MCF 10A (cell line): ENCODE measurements around the gene PCYT2. TPM values are rescaled to one million over a fixed set of nuclear protein-coding genes. Genes with fewer than 3 reads are reported as not detected.
A peak's percentile ranks its signal among the peaks of the same experiment; 100 is the strongest.

Experiments
- BruUV-seq: library from RNA; stranded (reverse); fragments of 400-500 nt; replicated peaks from 2 replicates; lab custom pipeline; 2021; lab: Mats Ljungman, UMichigan
- CTCF ChIA-PET: fragments of 300-600 bp; sonication (Branson Sonifier 250); formaldehyde crosslinking; extraction: SDS; loops from one replicate; lab custom pipeline; 2021; ENCODE audit warnings: antibody characterized with exemption, inconsistent platforms; lab: Yijun Ruan, JAX
- POLR2A ChIA-PET: fragments of 300-600, 350-650 bp; sonication (Branson Sonifier 250); formaldehyde crosslinking; extraction: SDS; loops from one replicate; lab custom pipeline; 2020; ENCODE audit warnings: antibody characterized with exemption, inconsistent platforms; lab: Yijun Ruan, JAX
- DNase-seq: peaks from one replicate; pipeline ENCODE4 v3.0.0-alpha.2; 2018; ENCODE audit not compliant: unreplicated experiment
- H3K27ac Mint-ChIP-seq: one replicate; pipeline ENCODE4 v1.8.0; 2022; ENCODE audit warnings: mild to moderate bottlenecking, low read depth, mixed read lengths; ENCODE audit not compliant: unreplicated experiment
- H3K27me3 Mint-ChIP-seq: one replicate; pipeline ENCODE4 v1.8.0; 2022; ENCODE audit warnings: mixed read lengths; ENCODE audit not compliant: insufficient read depth, unreplicated experiment
- H3K36me3 Mint-ChIP-seq: one replicate; pipeline ENCODE4 v1.8.0; 2022; ENCODE audit warnings: mild to moderate bottlenecking, moderate library complexity, mixed read lengths; ENCODE audit not compliant: insufficient read depth, unreplicated experiment
- H3K4me1 Mint-ChIP-seq: one replicate; pipeline ENCODE4 v1.8.0; 2022; ENCODE audit warnings: mixed read lengths; ENCODE audit not compliant: insufficient read depth, unreplicated experiment
- H3K4me3 Mint-ChIP-seq: one replicate; pipeline ENCODE4 v1.8.0; 2022; ENCODE audit warnings: mild to moderate bottlenecking, moderate library complexity, mixed read lengths; ENCODE audit not compliant: unreplicated experiment
- H3K9me3 Mint-ChIP-seq: one replicate; pipeline ENCODE4 v1.8.0; 2022; ENCODE audit warnings: mixed read lengths; ENCODE audit not compliant: unreplicated experiment
- intact Hi-C: fragments of 100-400 bp; cut with micrococcal nuclease; formaldehyde crosslinking; loops from 2 replicates; pipeline ENCODE4 v1.14.1; 2022
- total RNA-seq: library from RNA; stranded (reverse); gene quantifications from 2 replicates; pipeline ENCODE4 v1.2.3, GENCODE V29; 2022
- TF ChIP-seq, protein P1 (sequence below): fragments of 200-600 bp; IDR thresholded peaks from one replicate; pipeline ENCODE4 v1.8.0; 2022; ENCODE audit warnings: antibody characterized with exemption, mild to moderate bottlenecking; ENCODE audit not compliant: unreplicated experiment

Gene PCYT2
- total RNA-seq, 1 experiment from 2014 or later, result 26.8 TPM

DNA sequence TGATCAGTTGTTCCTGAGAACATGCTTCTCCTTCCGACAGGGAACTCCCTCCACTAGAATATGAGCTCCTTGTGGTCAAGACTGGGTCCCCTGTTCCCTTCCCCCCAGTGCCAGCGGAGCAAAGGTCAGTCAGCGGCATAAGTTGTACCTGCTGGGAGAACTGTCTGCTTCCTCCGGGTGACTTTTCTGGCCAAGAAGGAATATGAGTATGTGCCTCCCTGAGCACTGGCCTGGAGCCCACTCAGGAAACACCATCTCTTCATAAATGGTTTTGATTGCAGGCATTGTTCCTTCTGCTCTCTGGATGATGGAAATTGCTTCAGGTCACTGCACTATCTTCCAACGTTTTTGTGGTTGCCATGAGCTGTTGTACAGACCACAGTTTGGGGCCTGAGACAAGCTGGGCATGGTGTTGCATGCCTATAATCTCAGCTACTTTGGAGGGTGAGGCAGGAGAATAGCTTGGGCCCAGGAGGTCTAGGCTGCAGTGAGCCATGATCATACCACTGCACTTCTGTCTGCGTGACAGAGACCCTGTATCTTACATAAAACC lies 48.0 kb downstream of the PCYT2 start:
- Mint-ChIP-seq H3K27ac (peak overlapping the region; percentile 63), H3K4me1 (peaks cover 23% of the 10 kb centered on the region), H3K9me3 (no peaks in the 10 kb centered on the region), H3K36me3 (peaks cover 82% of the 10 kb centered on the region), H3K4me3 (peak overlapping the region; percentile 89), H3K27me3 (no peaks in the 10 kb centered on the region)
- BruUV-seq, result no TSS peak
- TF ChIP-seq, protein P1, sequence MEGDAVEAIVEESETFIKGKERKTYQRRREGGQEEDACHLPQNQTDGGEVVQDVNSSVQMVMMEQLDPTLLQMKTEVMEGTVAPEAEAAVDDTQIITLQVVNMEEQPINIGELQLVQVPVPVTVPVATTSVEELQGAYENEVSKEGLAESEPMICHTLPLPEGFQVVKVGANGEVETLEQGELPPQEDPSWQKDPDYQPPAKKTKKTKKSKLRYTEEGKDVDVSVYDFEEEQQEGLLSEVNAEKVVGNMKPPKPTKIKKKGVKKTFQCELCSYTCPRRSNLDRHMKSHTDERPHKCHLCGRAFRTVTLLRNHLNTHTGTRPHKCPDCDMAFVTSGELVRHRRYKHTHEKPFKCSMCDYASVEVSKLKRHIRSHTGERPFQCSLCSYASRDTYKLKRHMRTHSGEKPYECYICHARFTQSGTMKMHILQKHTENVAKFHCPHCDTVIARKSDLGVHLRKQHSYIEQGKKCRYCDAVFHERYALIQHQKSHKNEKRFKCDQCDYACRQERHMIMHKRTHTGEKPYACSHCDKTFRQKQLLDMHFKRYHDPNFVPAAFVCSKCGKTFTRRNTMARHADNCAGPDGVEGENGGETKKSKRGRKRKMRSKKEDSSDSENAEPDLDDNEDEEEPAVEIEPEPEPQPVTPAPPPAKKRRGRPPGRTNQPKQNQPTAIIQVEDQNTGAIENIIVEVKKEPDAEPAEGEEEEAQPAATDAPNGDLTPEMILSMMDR, result no peak
- intact Hi-C loops, result loop anchor here (10.0 kb wide), 1 partner anchor 52 kb away; the partner anchor contains the start of genes PCYT2 and SIRT7
- ChIA-PET CTCF (interaction anchor here (0.7 kb wide), 1 partner anchor 31 kb away, joined by 5 read pairs; no protein-coding TSS in a partner anchor), POLR2A (interaction anchor here (0.7 to 1.7 kb wide), 8 partner anchors 22 to 188 kb away, joined by 3 to 5 read pairs (median 3); partner anchors contain the start of genes ARL16, HGS and MCRIP1)
- DNase-seq, result no peak

DNA sequence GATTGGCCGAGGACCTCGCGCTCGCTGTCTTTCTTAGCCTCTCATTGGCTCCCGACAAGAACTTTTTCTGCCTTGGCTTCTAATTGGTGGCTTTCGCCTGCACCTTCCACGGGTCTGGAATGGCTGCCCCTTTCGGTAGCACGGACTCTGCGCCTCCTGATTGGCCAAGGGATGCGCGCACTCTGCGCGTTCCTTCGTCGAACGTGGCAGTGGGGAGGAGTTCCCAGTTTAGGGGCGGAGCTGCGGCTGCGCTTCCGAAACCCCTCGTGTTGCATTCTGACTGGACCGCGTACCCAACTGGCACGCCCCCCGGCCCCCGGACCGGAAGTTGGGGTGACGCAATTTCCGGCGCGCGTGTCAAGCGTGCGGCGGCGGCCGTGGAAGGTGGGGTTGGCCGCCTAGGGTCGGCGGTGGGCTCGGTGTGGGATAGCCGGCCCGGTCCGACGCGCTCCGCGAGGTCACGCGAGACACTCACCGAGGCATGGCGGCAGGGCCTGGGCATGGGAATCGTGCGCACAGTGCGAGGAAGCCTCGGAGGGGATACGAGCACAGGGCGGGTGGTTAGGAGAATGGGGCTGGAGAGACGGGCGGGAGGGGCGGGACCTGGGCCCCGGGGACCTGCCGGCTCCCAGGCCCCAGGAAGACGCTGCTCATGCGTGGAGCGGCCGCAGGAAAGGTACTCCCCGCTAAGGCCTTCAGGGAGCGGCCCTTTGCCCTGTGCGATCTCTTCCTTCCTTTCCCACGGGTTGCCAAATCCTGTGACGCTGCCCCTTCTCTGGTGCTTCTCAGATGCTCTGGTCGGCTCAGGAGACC lies 50.2 kb downstream of the PCYT2 start:
- Mint-ChIP-seq H3K9me3 (no peaks in the 10 kb centered on the region), H3K27me3 (no peaks in the 10 kb centered on the region), H3K27ac (peak overlapping the region; percentile 98), H3K36me3 (peaks cover 82% of the 10 kb centered on the region), H3K4me3 (peak overlapping the region; percentile 89), H3K4me1 (peaks cover 33% of the 10 kb centered on the region)
- CTCF ChIA-PET, result no interaction called here
- TF ChIP-seq, protein P1, result no peak
- POLR2A ChIA-PET, result interaction anchor here (0.6 to 2.5 kb wide), 21 partner anchors 9 to 437 kb away, joined by 3 to 27 read pairs (median 5); partner anchors contain the start of genes ARHGDIA, ARL16, CENPX and FASN
- intact Hi-C loops, result loop anchor here (10.0 kb wide), 1 partner anchor 54 kb away; the partner anchor contains the start of genes PCYT2 and SIRT7
- BruUV-seq, result TSS peak; percentile 59
- DNase-seq, result peak; percentile 100

GRCh38 chr17:81859906-81860755 lies 51.1 kb downstream of the PCYT2 start, which contains the start of gene P4HB:
Gene P4HB, minus strand, starts transcription at chr17:81860535. Its CDS starts 64 bp downstream, at chr17:81860471.
- H3K9me3 Mint-ChIP-seq, result no peaks in the 10 kb centered on the region

More at GRCh38 chr17:81859906-81860755, 51.1 kb downstream of the PCYT2 start, which contains the start of gene P4HB:
- Mint-ChIP-seq H3K4me1 (peaks cover 37% of the 10 kb centered on the region), H3K27ac (peak within 1 kb of the TSS; percentile 98), H3K27me3 (no peaks in the 10 kb centered on the region), H3K4me3 (peak within 1 kb of the TSS; percentile 89), H3K36me3 (peaks cover 82% of the 10 kb centered on the region)
- BruUV-seq, result no TSS peak
- DNase-seq, result peak; percentile 13
- intact Hi-C loops, result loop anchor here (10.0 kb wide), 1 partner anchor 55 kb away; the partner anchor contains the start of genes PCYT2 and SIRT7
- TF ChIP-seq, protein P1, result no peak
- ChIA-PET CTCF (interaction anchor here (0.6 kb wide), 1 partner anchor 259 kb away, joined by 3 read pairs; no protein-coding TSS in a partner anchor), POLR2A (interaction anchor here (0.6 to 2.5 kb wide), 31 partner anchors 9 to 633 kb away, joined by 3 to 27 read pairs (median 6); partner anchors contain the start of genes ARHGDIA, ARL16, CENPX and FASN)
